GM23248 (cell line): ENCODE data around the gene UBASH3B.

Experiments
- EZH2 ChIP-seq: fragments of 200-600 bp; sonication (generic); IDR thresholded peaks from 2 replicates; pipeline ENCODE4 v1.6.1; 2018; ENCODE audit warnings: antibody characterized with exemption, mild to moderate bottlenecking; ENCODE audit not compliant: insufficient read depth, poor library complexity, severe bottlenecking
- EZH2phosphoT487 ChIP-seq: fragments of 200-600 bp; sonication (generic); IDR thresholded peaks from 2 replicates; pipeline ENCODE4 v1.6.1; 2018; ENCODE audit warnings: antibody characterized with exemption, moderate library complexity, mild to moderate bottlenecking, low read depth; ENCODE audit not compliant: insufficient read depth

DNA sequence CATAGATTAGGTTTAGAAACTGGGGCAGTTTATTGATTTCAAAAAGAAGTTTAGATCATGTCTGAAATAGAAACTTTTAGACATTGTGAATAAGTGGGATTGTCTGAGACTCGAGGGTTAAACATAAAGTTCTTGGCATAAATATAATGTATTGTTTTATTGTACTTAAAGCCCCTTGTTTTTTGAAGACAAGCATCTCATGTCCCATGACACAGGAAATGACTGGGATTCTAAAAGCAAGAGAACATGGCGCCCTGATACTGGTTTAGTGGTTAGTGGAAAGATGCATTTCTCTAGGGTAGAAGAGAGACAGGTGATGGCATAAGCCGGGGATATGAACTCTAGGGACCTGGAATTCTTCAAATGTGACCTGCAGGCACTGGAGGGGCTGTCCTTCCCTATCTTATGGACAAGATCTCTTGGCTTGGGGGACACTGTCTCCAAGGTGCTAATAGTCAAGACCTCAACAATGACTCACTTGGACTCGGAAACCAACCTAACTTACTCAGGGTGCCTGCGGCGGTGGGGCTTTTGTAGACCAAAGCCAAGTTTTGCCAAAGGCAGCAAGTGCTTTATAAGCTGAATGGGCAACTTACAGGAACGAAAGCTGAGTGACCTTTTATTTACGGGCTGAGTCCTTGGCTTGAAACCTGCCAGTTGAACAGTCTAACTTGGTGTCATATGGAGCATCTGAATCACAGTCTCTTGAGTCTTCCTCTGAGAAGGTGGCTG, 48.2 kb downstream of the UBASH3B start:
- TF ChIP-seq EZH2, result no peak
- TF ChIP-seq EZH2phosphoT487, result no peak
